Trophoblast cell (in vitro differentiated cells and primary cell): Measurements from ENCODE around the gene MACROD2.

Source experiments
- DNase-seq, 2 donors: peaks; one replicate each; pipeline ENCODE4 v3.0.0-alpha.2; 2016
- H2AFZ ChIP-seq: 2 replicates; pipeline ENCODE4 v1.6.1; 2013; ENCODE audit warnings: low read length, moderate library complexity, mild to moderate bottlenecking; ENCODE audit not compliant: insufficient read depth, poor library complexity
- H2AK5ac ChIP-seq: 2 replicates; pipeline ENCODE4 v1.6.1; 2013; ENCODE audit warnings: mild to moderate bottlenecking, low read length
- H2BK120ac ChIP-seq: 2 replicates; pipeline ENCODE4 v1.6.1; 2013; ENCODE audit warnings: low read length, mild to moderate bottlenecking, moderate library complexity; ENCODE audit not compliant: insufficient read depth, poor library complexity
- H2BK12ac ChIP-seq: 2 replicates; pipeline ENCODE4 v1.6.1; 2013; ENCODE audit warnings: mild to moderate bottlenecking, low read length, moderate library complexity
- H2BK5ac ChIP-seq: 2 replicates; pipeline ENCODE4 v1.6.1; 2013; ENCODE audit warnings: low read length, low read depth, moderate library complexity, mild to moderate bottlenecking; ENCODE audit not compliant: poor library complexity
- H3K14ac ChIP-seq: 2 replicates; pipeline ENCODE4 v1.6.1; 2013; ENCODE audit warnings: mild to moderate bottlenecking, low read length
- H3K18ac ChIP-seq: 2 replicates; pipeline ENCODE4 v1.6.1; 2013; ENCODE audit warnings: mild to moderate bottlenecking, low read length
- H3K23ac ChIP-seq: 2 replicates; pipeline ENCODE4 v1.6.1; 2013; ENCODE audit warnings: low read length
- H3K27ac ChIP-seq: 2 replicates; pipeline ENCODE4 v1.5.1; 2013; ENCODE audit warnings: low read depth, mild to moderate bottlenecking, inconsistent platforms, low read length, moderate library complexity
- H3K27me3 ChIP-seq: 2 replicates; pipeline ENCODE4 v1.6.1; 2013; ENCODE audit warnings: inconsistent platforms, mild to moderate bottlenecking, low read length, moderate library complexity; ENCODE audit not compliant: insufficient read depth
- H3K36me3 ChIP-seq, 2 experiments: 1 replicate in 1 of 2; 2 replicates in 1 of 2; pipeline ENCODE4 v1.6.1; 2013; ENCODE audit warnings: low read length in 2 of 2, mild to moderate bottlenecking in 2 of 2, moderate library complexity in 1 of 2; ENCODE audit not compliant: insufficient read depth in 2 of 2, control insufficient read depth in 1 of 2
- H3K4ac ChIP-seq: 2 replicates; pipeline ENCODE4 v1.6.1; 2013; ENCODE audit warnings: low read depth, mild to moderate bottlenecking, low read length, moderate library complexity
- H3K4me1 ChIP-seq, 2 experiments: 1 replicate in 1 of 2; 2 replicates in 1 of 2; pipeline ENCODE4 v1.6.1; 2013; ENCODE audit warnings: low read length in 2 of 2, mild to moderate bottlenecking in 2 of 2, moderate library complexity in 1 of 2; ENCODE audit not compliant: insufficient read depth in 2 of 2, control insufficient read depth in 1 of 2
- H3K4me2 ChIP-seq: 2 replicates; pipeline ENCODE4 v1.6.1; 2013; ENCODE audit warnings: inconsistent platforms, mild to moderate bottlenecking, low read length, moderate library complexity
- H3K4me3 ChIP-seq: 2 replicates; pipeline ENCODE4 v1.5.1; 2013; ENCODE audit warnings: mild to moderate bottlenecking, low read depth, low read length, inconsistent platforms
- H3K79me1 ChIP-seq: one replicate; pipeline ENCODE4 v1.6.1; 2013; ENCODE audit warnings: low read length
- H3K79me2 ChIP-seq: 2 replicates; pipeline ENCODE4 v1.6.1; 2013; ENCODE audit warnings: low read length, mild to moderate bottlenecking; ENCODE audit not compliant: control insufficient read depth, insufficient read depth, poor library complexity
- H3K9ac ChIP-seq: 2 replicates; pipeline ENCODE4 v1.6.1; 2013; ENCODE audit warnings: mild to moderate bottlenecking, low read length
- H3K9me3 ChIP-seq: 2 replicates; pipeline ENCODE4 v1.6.1; 2013; ENCODE audit warnings: low read depth, mild to moderate bottlenecking, control low read depth, inconsistent platforms, low read length; ENCODE audit not compliant: insufficient read depth
- H4K12ac ChIP-seq: 2 replicates; pipeline ENCODE4 v1.6.1; 2013; ENCODE audit warnings: low read depth, mild to moderate bottlenecking, low read length, moderate library complexity
- H4K8ac ChIP-seq: 2 replicates; pipeline ENCODE4 v1.6.1; 2013; ENCODE audit warnings: low read depth, mild to moderate bottlenecking, low read length, moderate library complexity
- H4K91ac ChIP-seq: one replicate; pipeline ENCODE4 v1.6.1; 2013; ENCODE audit warnings: low read depth, mild to moderate bottlenecking, low read length, moderate library complexity
- WGBS: extraction: QIAGEN DNeasy Blood & Tissue Kit; methylation state at CpG from one replicate; pipeline ENCODE4 v1.1.7; 2013; ENCODE audit warnings: missing lambda C conversion rate; ENCODE audit not compliant: insufficient read length, insufficient coverage; ENCODE audit errors: extremely low coverage; 5-methylcytosine and 5-hydroxymethylcytosine counted together

The MACROD2 gene

GRCh38 chr20:15836634-15837033, 1841.3 kb downstream of the MACROD2 start:
- no peak overlapping the region for H3K23ac ChIP-seq
- H3K4ac ChIP-seq, result no peak overlapping the region
- no peaks in the 10 kb centered on the region for H3K79me1 ChIP-seq
- H4K91ac ChIP-seq, result no peak overlapping the region
- no peak overlapping the region for H4K12ac ChIP-seq
- no peak overlapping the region for H2AK5ac ChIP-seq
- H3K27me3 ChIP-seq, result no peaks in the 10 kb centered on the region
- no CpG with 5 or more reads among the region's 2 CpGs for WGBS
- H2AFZ ChIP-seq, result no peak overlapping the region
- no peak overlapping the region for H4K8ac ChIP-seq
- H3K9me3 ChIP-seq, result no peaks in the 10 kb centered on the region
- H3K27ac ChIP-seq, result no peak overlapping the region
- no peaks in the 10 kb centered on the region for H3K4me1 ChIP-seq
- no peak overlapping the region for H2BK5ac ChIP-seq
- no peak overlapping the region for H3K9ac ChIP-seq
- H3K18ac ChIP-seq, result no peak overlapping the region
- no peak overlapping the region for H3K14ac ChIP-seq
- no peak overlapping the region for H3K4me3 ChIP-seq
- no peak overlapping the region for H3K4me2 ChIP-seq
- DNase-seq, result no peak
- no peak overlapping the region for H2BK12ac ChIP-seq
- H3K36me3 ChIP-seq, result no peaks in the 10 kb centered on the region
- H3K79me2 ChIP-seq, result no peaks in the 10 kb centered on the region
- no peak overlapping the region for H2BK120ac ChIP-seq

GRCh38 chr20:15837563-15837962, 1842.2 kb downstream of the MACROD2 start:
- Histone ChIP-seq H2AK5ac (no peak overlapping the region), H3K79me2 (no peaks in the 10 kb centered on the region), H4K91ac (no peak overlapping the region), H4K8ac (no peak overlapping the region), H3K4me2 (no peak overlapping the region), H3K9ac (no peak overlapping the region), H4K12ac (no peak overlapping the region), H3K23ac (no peak overlapping the region), H3K27me3 (no peaks in the 10 kb centered on the region), H3K18ac (no peak overlapping the region), H3K4me3 (no peak overlapping the region), H2BK12ac (no peak overlapping the region), H2BK120ac (no peak overlapping the region), H2AFZ (no peak overlapping the region), H3K27ac (no peak overlapping the region), H3K14ac (no peak overlapping the region), H2BK5ac (no peak overlapping the region), H3K79me1 (no peaks in the 10 kb centered on the region), H3K36me3 (no peaks in the 10 kb centered on the region), H3K9me3 (no peaks in the 10 kb centered on the region), H3K4ac (no peak overlapping the region), H3K4me1 (no peaks in the 10 kb centered on the region)
- WGBS, result no CpG with 5 or more reads among the region's 3 CpGs
- no peak for DNase-seq

GRCh38 chr20:15838466-15838865, 1843.2 kb downstream of the MACROD2 start:
- Histone ChIP-seq H3K14ac (no peak overlapping the region), H3K4me3 (no peak overlapping the region), H3K27ac (no peak overlapping the region), H4K91ac (no peak overlapping the region), H3K79me1 (no peaks in the 10 kb centered on the region), H2AFZ (no peak overlapping the region), H3K9me3 (no peaks in the 10 kb centered on the region), H3K18ac (no peak overlapping the region), H2BK5ac (no peak overlapping the region), H3K79me2 (no peaks in the 10 kb centered on the region), H4K8ac (no peak overlapping the region), H3K36me3 (no peaks in the 10 kb centered on the region), H3K4me2 (no peak overlapping the region), H2BK12ac (no peak overlapping the region), H3K9ac (no peak overlapping the region), H3K23ac (no peak overlapping the region), H3K4me1 (no peaks in the 10 kb centered on the region), H4K12ac (no peak overlapping the region), H3K4ac (no peak overlapping the region), H3K27me3 (no peaks in the 10 kb centered on the region), H2AK5ac (no peak overlapping the region), H2BK120ac (no peak overlapping the region)
- no CpG with 5 or more reads among the region's 2 CpGs for WGBS
- no peak for DNase-seq

- no peak overlapping the region for H4K91ac ChIP-seq
- H3K14ac ChIP-seq, result no peak overlapping the region
- H3K36me3 ChIP-seq, result no peaks in the 10 kb centered on the region
- no peak overlapping the region for H4K12ac ChIP-seq
- H2AFZ ChIP-seq, result no peak overlapping the region
- no peak overlapping the region for H2BK12ac ChIP-seq
- no peaks in the 10 kb centered on the region for H3K4me1 ChIP-seq
- no peaks in the 10 kb centered on the region for H3K79me1 ChIP-seq
- no peaks in the 10 kb centered on the region for H3K27me3 ChIP-seq
- H3K9ac ChIP-seq, result no peak overlapping the region
- no peak for DNase-seq
- H3K9me3 ChIP-seq, result no peaks in the 10 kb centered on the region
- no peak overlapping the region for H4K8ac ChIP-seq
- H2BK120ac ChIP-seq, result no peak overlapping the region
- H3K27ac ChIP-seq, result no peak overlapping the region
- no peak overlapping the region for H2AK5ac ChIP-seq
- no peak overlapping the region for H3K18ac ChIP-seq
- no peak overlapping the region for H3K4me2 ChIP-seq
- no peaks in the 10 kb centered on the region for H3K79me2 ChIP-seq
- H3K23ac ChIP-seq, result no peak overlapping the region
- H2BK5ac ChIP-seq, result no peak overlapping the region
- no CpG with 5 or more reads among the region's 4 CpGs for WGBS
- no peak overlapping the region for H3K4me3 ChIP-seq
- H3K4ac ChIP-seq, result no peak overlapping the region
These were observed 1845.5 kb downstream of the MACROD2 start for GRCh38 chr20:15840636-15841301.
